HUES48 (cell line): ENCODE measurements around the gene MTSS2.

Experiments
- H3K27ac ChIP-seq: one replicate; pipeline ENCODE4 v1.7.0; 2013; ENCODE audit warnings: low read depth, low read length, inconsistent platforms
- H3K27me3 ChIP-seq: 2 replicates; pipeline ENCODE4 v1.6.1; 2013; ENCODE audit warnings: mild to moderate bottlenecking, low read length; ENCODE audit not compliant: control insufficient read depth, insufficient read depth
- H3K36me3 ChIP-seq: 2 replicates; pipeline ENCODE4 v1.6.1; 2013; ENCODE audit warnings: low read length; ENCODE audit not compliant: control insufficient read depth, insufficient read depth
- H3K4me1 ChIP-seq: 2 replicates; pipeline ENCODE4 v1.6.1; 2013; ENCODE audit warnings: mild to moderate bottlenecking, low read length; ENCODE audit not compliant: control insufficient read depth, insufficient read depth
- H3K4me3 ChIP-seq: 2 replicates; pipeline ENCODE4 v1.5.1; 2013; ENCODE audit warnings: mild to moderate bottlenecking, low read depth, low read length
- H3K9ac ChIP-seq: 2 replicates; pipeline ENCODE4 v1.6.1; 2013; ENCODE audit warnings: mild to moderate bottlenecking, low read depth, low read length, moderate library complexity
- H3K9me3 ChIP-seq: 2 replicates; pipeline ENCODE4 v1.6.1; 2013; ENCODE audit warnings: low read length; ENCODE audit not compliant: control insufficient read depth, insufficient read depth

MTSS2 gene

GRCh38 chr16:70713824-70714223 lies 28.0 kb upstream of the MTSS2 start:
- no peak overlapping the region for H3K27ac ChIP-seq
- peaks cover 30% of the 10 kb centered on the region for H3K4me1 ChIP-seq
- no peak overlapping the region for H3K9ac ChIP-seq

GRCh38 chr16:70713342-70713741 lies 27.5 kb upstream of the MTSS2 start:
- Histone ChIP-seq H3K27ac (no peak overlapping the region), H3K27me3 (no peaks in the 10 kb centered on the region), H3K9me3 (no peaks in the 10 kb centered on the region), H3K4me1 (peaks cover 35% of the 10 kb centered on the region), H3K36me3 (no peaks in the 10 kb centered on the region), H3K4me3 (no peak overlapping the region), H3K9ac (no peak overlapping the region)

More at GRCh38 chr16:70713824-70714223, 28.0 kb upstream of the MTSS2 start:
- no peaks in the 10 kb centered on the region for H3K36me3 ChIP-seq
- no peaks in the 10 kb centered on the region for H3K27me3 ChIP-seq
- H3K4me3 ChIP-seq, result no peak overlapping the region
- H3K9me3 ChIP-seq, result no peaks in the 10 kb centered on the region

- Histone ChIP-seq H3K36me3 (no peaks in the 10 kb centered on the region), H3K9me3 (no peaks in the 10 kb centered on the region), H3K4me3 (no peak overlapping the region), H3K4me1 (peaks cover 38% of the 10 kb centered on the region), H3K27ac (no peak overlapping the region), H3K27me3 (no peaks in the 10 kb centered on the region), H3K9ac (no peak overlapping the region)
These were observed 27.1 kb upstream of the MTSS2 start for GRCh38 chr16:70712942-70713341.

GRCh38 chr16:70712359-70712758 lies 26.5 kb upstream of the MTSS2 start:
- Histone ChIP-seq H3K27ac (no peak overlapping the region), H3K4me3 (no peak overlapping the region), H3K4me1 (peaks cover 38% of the 10 kb centered on the region), H3K9ac (no peak overlapping the region), H3K36me3 (no peaks in the 10 kb centered on the region), H3K9me3 (no peaks in the 10 kb centered on the region), H3K27me3 (no peaks in the 10 kb centered on the region)

GRCh38 chr16:70711211-70712031 lies 25.6 kb upstream of the MTSS2 start:
- H3K27ac ChIP-seq, result no peak overlapping the region
- H3K4me1 ChIP-seq, result peaks cover 38% of the 10 kb centered on the region
- H3K9ac ChIP-seq, result no peak overlapping the region
- H3K36me3 ChIP-seq, result no peaks in the 10 kb centered on the region
- no peak overlapping the region for H3K4me3 ChIP-seq
- H3K9me3 ChIP-seq, result no peaks in the 10 kb centered on the region
- no peaks in the 10 kb centered on the region for H3K27me3 ChIP-seq

GRCh38 chr16:70710422-70711210 lies 24.8 kb upstream of the MTSS2 start:
- no peaks in the 10 kb centered on the region for H3K9me3 ChIP-seq
- no peak overlapping the region for H3K9ac ChIP-seq
- H3K27ac ChIP-seq, result no peak overlapping the region
- H3K4me1 ChIP-seq, result peaks cover 35% of the 10 kb centered on the region
- H3K4me3 ChIP-seq, result no peak overlapping the region
- no peaks in the 10 kb centered on the region for H3K27me3 ChIP-seq
- no peaks in the 10 kb centered on the region for H3K36me3 ChIP-seq

GRCh38 chr16:70709942-70710341 lies 24.1 kb upstream of the MTSS2 start:
- Histone ChIP-seq H3K9me3 (no peaks in the 10 kb centered on the region), H3K9ac (no peak overlapping the region), H3K4me1 (peaks cover 28% of the 10 kb centered on the region), H3K27ac (no peak overlapping the region), H3K27me3 (no peaks in the 10 kb centered on the region), H3K4me3 (no peak overlapping the region), H3K36me3 (no peaks in the 10 kb centered on the region)

- Histone ChIP-seq H3K9ac (no peak overlapping the region), H3K27ac (no peak overlapping the region)
These were observed 23.6 kb upstream of the MTSS2 start for GRCh38 chr16:70709457-70709856.

GRCh38 chr16:70708366-70709246 lies 22.8 kb upstream of the MTSS2 start:
- Histone ChIP-seq H3K27ac (peak overlapping the region; percentile 42), H3K9ac (no peak overlapping the region), H3K4me3 (no peak overlapping the region), H3K4me1 (peaks cover 21% of the 10 kb centered on the region), H3K36me3 (no peaks in the 10 kb centered on the region), H3K27me3 (no peaks in the 10 kb centered on the region), H3K9me3 (no peaks in the 10 kb centered on the region)

More at GRCh38 chr16:70709457-70709856, 23.6 kb upstream of the MTSS2 start:
- peaks cover 24% of the 10 kb centered on the region for H3K4me1 ChIP-seq
- H3K4me3 ChIP-seq, result no peak overlapping the region
- H3K36me3 ChIP-seq, result no peaks in the 10 kb centered on the region
- H3K27me3 ChIP-seq, result no peaks in the 10 kb centered on the region
- no peaks in the 10 kb centered on the region for H3K9me3 ChIP-seq

GRCh38 chr16:70706948-70707465 lies 21.2 kb upstream of the MTSS2 start:
- no peak overlapping the region for H3K27ac ChIP-seq
- peaks cover 13% of the 10 kb centered on the region for H3K4me1 ChIP-seq
- no peaks in the 10 kb centered on the region for H3K27me3 ChIP-seq
- no peak overlapping the region for H3K9ac ChIP-seq
- no peaks in the 10 kb centered on the region for H3K36me3 ChIP-seq
- H3K4me3 ChIP-seq, result no peak overlapping the region
- no peaks in the 10 kb centered on the region for H3K9me3 ChIP-seq
